Duodenal mucosa (tissue), 2 donors: Measurements from ENCODE around the gene CTTN.

Source experiments
- H3K27ac ChIP-seq: one replicate; pipeline ENCODE4 v1.7.0; 2013; ENCODE audit warnings: low read depth, low read length
- H3K27me3 ChIP-seq, 2 donors: one replicate each; pipeline ENCODE4 v1.7.0; 2013; ENCODE audit warnings: low read length in 2 of 2, control low read depth in 1 of 2; ENCODE audit not compliant: insufficient read depth in 2 of 2, control insufficient read depth in 1 of 2
- H3K36me3 ChIP-seq, 2 donors: one replicate each; pipeline ENCODE4 v1.7.0; 2013; ENCODE audit warnings: low read length in 2 of 2, control low read depth in 1 of 2; ENCODE audit not compliant: insufficient read depth in 2 of 2, control insufficient read depth in 1 of 2
- H3K4me1 ChIP-seq, 2 donors: one replicate each; pipeline ENCODE4 v1.7.0; 2013; ENCODE audit warnings: low read length in 2 of 2, control low read depth in 1 of 2; ENCODE audit not compliant: insufficient read depth in 2 of 2, control insufficient read depth in 1 of 2
- H3K4me3 ChIP-seq, 2 donors: one replicate each; pipeline ENCODE4 v1.7.0; 2013; ENCODE audit warnings: low read length in 2 of 2, low read depth in 1 of 2
- H3K9ac ChIP-seq, 2 donors: one replicate each; pipeline ENCODE4 v1.7.0; 2013; ENCODE audit warnings: low read length in 2 of 2, low read depth in 1 of 2
- H3K9me3 ChIP-seq, 2 donors: one replicate each; pipeline ENCODE4 v1.7.0; 2013; ENCODE audit warnings: low read length in 2 of 2, control low read depth in 1 of 2; ENCODE audit not compliant: control insufficient read depth in 1 of 2

Gene CTTN

GRCh38 chr11:70473186-70473872 lies 75.0 kb downstream of the CTTN start:
- Histone ChIP-seq H3K4me3 (no peak overlapping the region), H3K36me3 (no peaks in the 10 kb centered on the region), H3K27me3 (no peaks in the 10 kb centered on the region), H3K27ac (no peak overlapping the region), H3K4me1 (no peaks in the 10 kb centered on the region), H3K9ac (no peak overlapping the region), H3K9me3 (no peaks in the 10 kb centered on the region)

- Histone ChIP-seq H3K4me1 (no peaks in the 10 kb centered on the region), H3K27ac (no peak overlapping the region), H3K36me3 (no peaks in the 10 kb centered on the region), H3K27me3 (no peaks in the 10 kb centered on the region), H3K4me3 (no peak overlapping the region), H3K9ac (no peak overlapping the region), H3K9me3 (no peaks in the 10 kb centered on the region)
Observed at GRCh38 chr11:70473873-70474690, 75.8 kb downstream of the CTTN start.

GRCh38 chr11:70474710-70475109 lies 76.4 kb downstream of the CTTN start:
- no peak overlapping the region for H3K9ac ChIP-seq
- H3K4me3 ChIP-seq, result no peak overlapping the region
- no peaks in the 10 kb centered on the region for H3K4me1 ChIP-seq
- no peaks in the 10 kb centered on the region for H3K36me3 ChIP-seq
- no peaks in the 10 kb centered on the region for H3K27me3 ChIP-seq
- no peak overlapping the region for H3K27ac ChIP-seq
- no peaks in the 10 kb centered on the region for H3K9me3 ChIP-seq

GRCh38 chr11:70476669-70477068 lies 78.3 kb downstream of the CTTN start:
- Histone ChIP-seq H3K9ac (no peak overlapping the region), H3K4me3 (no peak overlapping the region), H3K36me3 (no peaks in the 10 kb centered on the region), H3K27ac (no peak overlapping the region), H3K9me3 (no peaks in the 10 kb centered on the region), H3K4me1 (no peaks in the 10 kb centered on the region), H3K27me3 (no peaks in the 10 kb centered on the region)

GRCh38 chr11:70477176-70477575 lies 78.8 kb downstream of the CTTN start:
- no peaks in the 10 kb centered on the region for H3K36me3 ChIP-seq
- no peaks in the 10 kb centered on the region for H3K9me3 ChIP-seq
- H3K27ac ChIP-seq, result no peak overlapping the region
- no peak overlapping the region for H3K9ac ChIP-seq
- no peaks in the 10 kb centered on the region for H3K27me3 ChIP-seq
- no peaks in the 10 kb centered on the region for H3K4me1 ChIP-seq
- H3K4me3 ChIP-seq, result no peak overlapping the region

- H3K4me3 ChIP-seq, result no peak overlapping the region
Observed at GRCh38 chr11:70477609-70478008, 79.3 kb downstream of the CTTN start.

GRCh38 chr11:70478166-70478890 lies 80.0 kb downstream of the CTTN start:
- no peak overlapping the region for H3K4me3 ChIP-seq
- peaks cover 0 to 7% of the 10 kb centered on the region in 2 donors for H3K4me1 ChIP-seq
- H3K9ac ChIP-seq, result no peak overlapping the region
- no peaks in the 10 kb centered on the region for H3K9me3 ChIP-seq
- no peaks in the 10 kb centered on the region for H3K27me3 ChIP-seq
- H3K36me3 ChIP-seq, result no peaks in the 10 kb centered on the region
- H3K27ac ChIP-seq, result no peak overlapping the region

More at GRCh38 chr11:70477609-70478008, 79.3 kb downstream of the CTTN start:
- peaks cover 0 to 3% of the 10 kb centered on the region in 2 donors for H3K4me1 ChIP-seq
- H3K27ac ChIP-seq, result no peak overlapping the region
- H3K36me3 ChIP-seq, result no peaks in the 10 kb centered on the region
- no peak overlapping the region for H3K9ac ChIP-seq
- H3K9me3 ChIP-seq, result no peaks in the 10 kb centered on the region
- H3K27me3 ChIP-seq, result no peaks in the 10 kb centered on the region

GRCh38 chr11:70480711-70481110 lies 82.4 kb downstream of the CTTN start:
- no peak overlapping the region for H3K4me3 ChIP-seq
- H3K9me3 ChIP-seq, result no peaks in the 10 kb centered on the region
- no peak overlapping the region for H3K27ac ChIP-seq
- no peak overlapping the region for H3K9ac ChIP-seq
- no peaks in the 10 kb centered on the region for H3K27me3 ChIP-seq
- H3K4me1 ChIP-seq, result peaks cover 0 to 7% of the 10 kb centered on the region in 2 donors
- no peaks in the 10 kb centered on the region for H3K36me3 ChIP-seq

- Histone ChIP-seq H3K4me3 (no peak overlapping the region), H3K27ac (no peak overlapping the region), H3K9ac (no peak overlapping the region), H3K27me3 (no peaks in the 10 kb centered on the region), H3K36me3 (no peaks in the 10 kb centered on the region), H3K9me3 (no peaks in the 10 kb centered on the region), H3K4me1 (peaks cover 0 to 7% of the 10 kb centered on the region in 2 donors)
Observed at GRCh38 chr11:70481625-70482528, 83.5 kb downstream of the CTTN start.
